Measurements from ENCODE around the gene RASGEF1B.

Gene RASGEF1B

GRCh38 chr4:81418572-81418971, 53.1 kb downstream of the RASGEF1B start:
- Histone ChIP-seq H3K4me2 (ENCODE audit: low read depth, low read length, poor library complexity, severe bottlenecking) (no peak overlapping the region), H3K4me3 (ENCODE audit: insufficient read depth, low read length, poor library complexity, severe bottlenecking) (no peak overlapping the region), H3K9me2 (replicated peaks; ENCODE audit: insufficient read depth, low read length) (no peaks in the 10 kb centered on the region), H4K20me1 (ENCODE audit: low read depth, low read length) (no peaks in the 10 kb centered on the region), H3K9ac (ENCODE audit: low read length) (no peak overlapping the region), H3K27ac (ENCODE audit: low read depth, low read length) (no peak overlapping the region), H3K79me2 (ENCODE audit: insufficient read depth, low read length) (no peaks in the 10 kb centered on the region), H3K27me3 (ENCODE audit: low read length) (no peaks in the 10 kb centered on the region), H3K9me3 (ENCODE audit: insufficient read depth, low read length) (no peaks in the 10 kb centered on the region), H2AFZ (ENCODE audit: low read depth, low read length, severe bottlenecking) (no peak overlapping the region), H3K36me3 (ENCODE audit: low read length) (no peaks in the 10 kb centered on the region), H3F3A (ENCODE audit: insufficient read depth) (no peaks in the 10 kb centered on the region)
- no peak for TF ChIP-seq EZH2phosphoT487 (conservative IDR thresholded peaks at IDR 0.05; ENCODE audit: low read length)
- TF ChIP-seq, protein P1, sequence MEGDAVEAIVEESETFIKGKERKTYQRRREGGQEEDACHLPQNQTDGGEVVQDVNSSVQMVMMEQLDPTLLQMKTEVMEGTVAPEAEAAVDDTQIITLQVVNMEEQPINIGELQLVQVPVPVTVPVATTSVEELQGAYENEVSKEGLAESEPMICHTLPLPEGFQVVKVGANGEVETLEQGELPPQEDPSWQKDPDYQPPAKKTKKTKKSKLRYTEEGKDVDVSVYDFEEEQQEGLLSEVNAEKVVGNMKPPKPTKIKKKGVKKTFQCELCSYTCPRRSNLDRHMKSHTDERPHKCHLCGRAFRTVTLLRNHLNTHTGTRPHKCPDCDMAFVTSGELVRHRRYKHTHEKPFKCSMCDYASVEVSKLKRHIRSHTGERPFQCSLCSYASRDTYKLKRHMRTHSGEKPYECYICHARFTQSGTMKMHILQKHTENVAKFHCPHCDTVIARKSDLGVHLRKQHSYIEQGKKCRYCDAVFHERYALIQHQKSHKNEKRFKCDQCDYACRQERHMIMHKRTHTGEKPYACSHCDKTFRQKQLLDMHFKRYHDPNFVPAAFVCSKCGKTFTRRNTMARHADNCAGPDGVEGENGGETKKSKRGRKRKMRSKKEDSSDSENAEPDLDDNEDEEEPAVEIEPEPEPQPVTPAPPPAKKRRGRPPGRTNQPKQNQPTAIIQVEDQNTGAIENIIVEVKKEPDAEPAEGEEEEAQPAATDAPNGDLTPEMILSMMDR (IDR thresholded peaks at IDR 0.05; ENCODE audit: insufficient read depth, low read length, poor library complexity, severe bottlenecking): no peak

GRCh38 chr4:81412946-81413495, 58.7 kb downstream of the RASGEF1B start:
- Histone ChIP-seq H3K4me2 (ENCODE audit: low read depth, low read length, poor library complexity, severe bottlenecking) (no peak overlapping the region), H3K9me2 (replicated peaks; ENCODE audit: insufficient read depth, low read length) (no peaks in the 10 kb centered on the region), H3K27me3 (ENCODE audit: low read length) (no peaks in the 10 kb centered on the region), H3K36me3 (ENCODE audit: low read length) (no peaks in the 10 kb centered on the region), H3K4me3 (ENCODE audit: insufficient read depth, low read length, poor library complexity, severe bottlenecking) (no peak overlapping the region), H3K9me3 (ENCODE audit: insufficient read depth, low read length) (no peaks in the 10 kb centered on the region), H3F3A (ENCODE audit: insufficient read depth) (no peaks in the 10 kb centered on the region), H3K79me2 (ENCODE audit: insufficient read depth, low read length) (no peaks in the 10 kb centered on the region), H4K20me1 (ENCODE audit: low read depth, low read length) (no peaks in the 10 kb centered on the region), H2AFZ (ENCODE audit: low read depth, low read length, severe bottlenecking) (no peak overlapping the region), H3K9ac (ENCODE audit: low read length) (no peak overlapping the region), H3K27ac (ENCODE audit: low read depth, low read length) (no peak overlapping the region)
- TF ChIP-seq, protein P1 (IDR thresholded peaks at IDR 0.05; ENCODE audit: insufficient read depth, low read length, poor library complexity, severe bottlenecking): no peak
- no peak for TF ChIP-seq EZH2phosphoT487 (conservative IDR thresholded peaks at IDR 0.05; ENCODE audit: low read length)

DNA sequence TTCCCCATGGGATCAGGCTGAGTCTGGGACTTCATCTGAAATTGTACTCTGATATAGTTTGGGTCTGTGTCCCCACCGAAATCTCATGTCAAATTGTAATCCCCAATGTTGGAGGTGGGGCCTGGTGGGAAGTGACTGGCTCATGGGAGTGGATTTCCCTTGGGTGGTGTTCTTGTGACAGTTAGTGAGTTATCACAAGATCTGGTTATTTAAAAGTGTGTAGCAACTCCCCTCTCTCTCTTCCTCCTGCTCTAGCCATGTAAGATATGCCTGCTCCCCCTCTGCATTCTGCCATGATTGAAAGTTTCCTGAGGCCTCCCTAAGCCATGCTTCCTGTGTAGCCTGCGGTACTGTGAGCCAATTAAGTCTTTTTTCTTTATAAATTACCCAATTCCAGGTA, 61.0 kb downstream of the RASGEF1B start:
- Histone ChIP-seq H3K27ac (ENCODE audit: low read depth, low read length) (no peak overlapping the region), H3K9ac (ENCODE audit: low read length) (no peak overlapping the region), H3K4me3 (ENCODE audit: insufficient read depth, low read length, poor library complexity, severe bottlenecking) (no peak overlapping the region), H3F3A (ENCODE audit: insufficient read depth) (no peaks in the 10 kb centered on the region), H2AFZ (ENCODE audit: low read depth, low read length, severe bottlenecking) (no peak overlapping the region), H3K79me2 (ENCODE audit: insufficient read depth, low read length) (no peaks in the 10 kb centered on the region), H3K27me3 (ENCODE audit: low read length) (no peaks in the 10 kb centered on the region), H3K4me2 (ENCODE audit: low read depth, low read length, poor library complexity, severe bottlenecking) (no peak overlapping the region), H3K9me3 (ENCODE audit: insufficient read depth, low read length) (no peaks in the 10 kb centered on the region), H3K9me2 (replicated peaks; ENCODE audit: insufficient read depth, low read length) (no peaks in the 10 kb centered on the region), H3K36me3 (ENCODE audit: low read length) (no peaks in the 10 kb centered on the region), H4K20me1 (ENCODE audit: low read depth, low read length) (no peaks in the 10 kb centered on the region)
- TF ChIP-seq EZH2phosphoT487 (conservative IDR thresholded peaks at IDR 0.05; ENCODE audit: low read length): no peak
- TF ChIP-seq, protein P1 (IDR thresholded peaks at IDR 0.05; ENCODE audit: insufficient read depth, low read length, poor library complexity, severe bottlenecking): no peak
